SU-DHL-6 (cell line): ENCODE data around the gene NFIX.

Source experiments
- H2AFZ ChIP-seq: fragments of 200-600 bp; sonication (generic); 2 replicates; pipeline ENCODE4 v1.6.1; 2014; ENCODE audit warnings: low read depth, mild to moderate bottlenecking, moderate library complexity, mixed read lengths, antibody characterized with exemption, low read length; ENCODE audit not compliant: severe bottlenecking
- H3F3A ChIP-seq: fragments of 200-600 bp; shearing (Covaris generic); 2 replicates; pipeline ENCODE4 v1.6.0; 2016; ENCODE audit warnings: antibody characterized with exemption, mild to moderate bottlenecking; ENCODE audit not compliant: insufficient read depth
- H3K27ac ChIP-seq: fragments of 200-600 bp; sonication (generic); 2 replicates; pipeline ENCODE4 v1.5.1; 2016; ENCODE audit warnings: low read depth, mild to moderate bottlenecking, low read length, moderate library complexity, mixed read lengths
- H3K27me3 ChIP-seq: fragments of 200-600 bp; sonication (generic), shearing (Covaris generic); 2 replicates; pipeline ENCODE4 v1.6.0; 2014; ENCODE audit warnings: mild to moderate bottlenecking, low read length
- H3K36me3 ChIP-seq: fragments of 200-600 bp; sonication (generic); 2 replicates; pipeline ENCODE4 v1.6.1; 2014; ENCODE audit warnings: mild to moderate bottlenecking, low read length, mixed read lengths
- H3K4me2 ChIP-seq: fragments of 300-600, 200-600 bp; shearing (Covaris generic), sonication (generic); 2 replicates; pipeline ENCODE4 v1.6.0; 2014; ENCODE audit warnings: low read length, low read depth, mild to moderate bottlenecking; ENCODE audit not compliant: poor library complexity, severe bottlenecking
- H3K4me3 ChIP-seq: fragments of 200-600 bp; sonication (generic); 2 replicates; pipeline ENCODE4 v1.5.1; 2014; ENCODE audit warnings: antibody characterized with exemption, low read length, mild to moderate bottlenecking, mixed read lengths; ENCODE audit not compliant: insufficient read depth, poor library complexity, severe bottlenecking
- H3K79me2 ChIP-seq: fragments of 200-600 bp; sonication (generic); 2 replicates; pipeline ENCODE4 v1.6.1; 2014; ENCODE audit warnings: mild to moderate bottlenecking, low read length, moderate library complexity; ENCODE audit not compliant: insufficient read depth
- H3K9ac ChIP-seq: fragments of 200-600 bp; sonication (generic); 2 replicates; pipeline ENCODE4 v1.7.0; 2014; ENCODE audit warnings: mild to moderate bottlenecking, low read length
- H3K9me2 ChIP-seq: fragments of 200-600 bp; sonication (generic); replicated peaks from 2 replicates; pipeline ENCODE4 v1.6.1; 2014; ENCODE audit warnings: low read length; ENCODE audit not compliant: insufficient read depth
- H3K9me3 ChIP-seq: fragments of 200-600 bp; sonication (generic); 2 replicates; pipeline ENCODE4 v1.6.1; 2014; ENCODE audit warnings: low read length, mixed read lengths; ENCODE audit not compliant: insufficient read depth
- H4K20me1 ChIP-seq: fragments of 200-600 bp; sonication (generic); 2 replicates; pipeline ENCODE4 v1.6.1; 2014; ENCODE audit warnings: low read depth, mild to moderate bottlenecking, antibody characterized with exemption, low read length, moderate library complexity, mixed read lengths
- EZH2phosphoT487 ChIP-seq: fragments of 200-600 bp; sonication (generic), shearing (Covaris generic); conservative IDR thresholded peaks from 2 replicates; pipeline ENCODE4 v1.6.1; 2018; ENCODE audit warnings: mild to moderate bottlenecking, antibody characterized with exemption, low read length, moderate library complexity, mixed read lengths
- TF ChIP-seq, protein P1 (sequence below): fragments of 200-600 bp; sonication (generic); IDR thresholded peaks from one replicate; pipeline ENCODE4 v1.5.1; 2017; ENCODE audit warnings: antibody characterized with exemption, mild to moderate bottlenecking, low read length, moderate library complexity; ENCODE audit not compliant: insufficient read depth, poor library complexity, severe bottlenecking

The NFIX gene

DNA sequence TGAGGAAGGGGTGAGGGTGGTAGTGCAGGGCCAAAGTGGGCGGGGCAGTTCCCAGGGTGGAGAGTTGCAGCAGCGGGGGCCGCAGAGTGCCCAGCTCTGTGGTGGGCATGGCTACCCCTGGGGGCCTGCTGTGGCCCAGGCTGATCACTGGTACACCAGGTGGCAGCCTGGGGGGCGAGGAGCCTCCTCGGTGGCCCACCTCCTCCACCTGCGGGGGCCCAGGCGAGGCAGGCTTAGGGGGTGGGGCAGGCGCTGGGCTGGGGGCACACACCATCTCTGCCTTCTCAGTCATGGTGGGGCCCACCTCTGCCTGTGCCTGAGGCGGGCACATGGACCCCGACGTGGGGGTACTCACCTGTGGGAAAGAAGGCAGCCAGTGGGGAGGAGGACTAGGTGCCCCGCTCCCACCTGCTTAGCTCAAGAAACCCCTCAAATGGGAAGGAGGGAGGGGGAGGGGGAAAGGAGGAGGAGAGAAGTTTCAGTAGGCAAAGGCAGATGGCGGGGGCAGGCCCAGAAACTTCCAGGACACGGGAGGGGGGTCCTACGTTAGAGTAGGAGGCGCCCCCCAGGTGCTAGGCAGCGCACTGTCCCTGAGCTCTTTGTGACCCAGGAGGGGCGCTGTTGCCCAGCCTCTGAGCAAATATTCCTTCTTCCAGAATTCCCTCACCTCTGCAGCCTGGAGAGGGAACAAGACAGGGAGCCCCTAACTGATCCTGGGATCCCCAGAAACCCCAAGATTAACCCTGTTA lies 105.7 kb downstream of the NFIX start:
- Histone ChIP-seq H3K27ac (no peak overlapping the region), H4K20me1 (no peaks in the 10 kb centered on the region), H3F3A (peaks cover 42% of the 10 kb centered on the region), H3K4me2 (peak overlapping the region; percentile 65), H3K36me3 (peaks cover 13% of the 10 kb centered on the region), H3K9me3 (no peaks in the 10 kb centered on the region), H3K4me3 (peak overlapping the region; percentile 77), H3K27me3 (no peaks in the 10 kb centered on the region), H3K9me2 (no peaks in the 10 kb centered on the region), H3K79me2 (peaks cover 14% of the 10 kb centered on the region), H3K9ac (peak overlapping the region; percentile 96), H2AFZ (no peak overlapping the region)
- TF ChIP-seq, protein P1, sequence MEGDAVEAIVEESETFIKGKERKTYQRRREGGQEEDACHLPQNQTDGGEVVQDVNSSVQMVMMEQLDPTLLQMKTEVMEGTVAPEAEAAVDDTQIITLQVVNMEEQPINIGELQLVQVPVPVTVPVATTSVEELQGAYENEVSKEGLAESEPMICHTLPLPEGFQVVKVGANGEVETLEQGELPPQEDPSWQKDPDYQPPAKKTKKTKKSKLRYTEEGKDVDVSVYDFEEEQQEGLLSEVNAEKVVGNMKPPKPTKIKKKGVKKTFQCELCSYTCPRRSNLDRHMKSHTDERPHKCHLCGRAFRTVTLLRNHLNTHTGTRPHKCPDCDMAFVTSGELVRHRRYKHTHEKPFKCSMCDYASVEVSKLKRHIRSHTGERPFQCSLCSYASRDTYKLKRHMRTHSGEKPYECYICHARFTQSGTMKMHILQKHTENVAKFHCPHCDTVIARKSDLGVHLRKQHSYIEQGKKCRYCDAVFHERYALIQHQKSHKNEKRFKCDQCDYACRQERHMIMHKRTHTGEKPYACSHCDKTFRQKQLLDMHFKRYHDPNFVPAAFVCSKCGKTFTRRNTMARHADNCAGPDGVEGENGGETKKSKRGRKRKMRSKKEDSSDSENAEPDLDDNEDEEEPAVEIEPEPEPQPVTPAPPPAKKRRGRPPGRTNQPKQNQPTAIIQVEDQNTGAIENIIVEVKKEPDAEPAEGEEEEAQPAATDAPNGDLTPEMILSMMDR, result peak; percentile 43
- TF ChIP-seq EZH2phosphoT487, result no peak

DNA sequence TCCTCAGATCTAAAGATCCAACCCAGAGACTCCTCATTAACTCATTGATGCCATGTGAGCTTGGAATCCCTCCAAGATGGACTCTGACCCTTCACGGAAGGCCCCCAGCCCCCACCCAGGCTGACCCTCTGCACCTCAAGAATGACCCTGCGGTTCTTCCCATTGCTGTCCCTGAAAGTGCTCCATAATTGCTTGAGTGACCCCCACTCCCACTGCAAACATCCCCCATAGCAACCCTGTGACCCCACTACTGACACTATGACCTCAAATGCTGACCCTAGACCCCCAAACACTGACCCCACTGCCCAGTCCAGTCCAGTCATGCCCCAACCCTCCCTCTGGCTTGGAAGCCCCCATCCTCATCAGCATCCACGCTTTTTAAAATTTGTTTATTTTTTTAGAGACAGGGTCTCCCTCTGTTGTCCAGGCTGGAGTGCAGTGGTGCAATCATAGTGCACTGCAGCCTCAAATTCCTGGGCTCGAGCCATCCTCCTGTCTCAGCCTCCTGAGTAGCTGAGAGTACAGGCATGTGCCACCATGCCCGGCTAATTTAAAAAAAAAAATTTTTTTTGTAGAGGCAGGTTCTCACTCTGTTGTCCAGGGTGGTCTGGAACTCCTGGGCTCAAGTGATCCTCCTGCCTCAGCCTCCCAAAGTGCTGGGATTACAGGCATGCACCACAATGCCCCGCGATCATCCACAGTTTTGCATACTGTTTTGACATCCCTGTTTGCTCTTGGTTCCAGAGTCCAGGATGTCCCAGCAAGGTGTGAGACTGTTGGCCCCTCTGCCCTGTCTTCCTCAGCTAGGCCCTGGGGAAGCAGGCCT lies 106.5 kb downstream of the NFIX start:
- H3K9ac ChIP-seq, result peak overlapping the region; percentile 96
- H3K79me2 ChIP-seq, result peaks cover 14% of the 10 kb centered on the region

DNA sequence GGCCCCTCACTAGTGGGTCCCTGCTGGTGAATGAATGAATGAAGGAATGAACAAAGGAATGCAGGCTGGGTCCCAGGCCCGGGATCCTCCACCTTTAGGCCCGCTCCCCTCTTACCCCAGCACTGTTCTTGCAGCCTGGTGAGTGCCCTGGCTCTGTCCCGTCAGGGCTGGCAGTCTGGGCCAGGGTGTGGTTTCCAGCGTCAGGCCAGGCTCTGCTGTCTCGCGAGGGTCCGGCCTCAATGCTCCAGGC lies 107.1 kb downstream of the NFIX start:
- Histone ChIP-seq H4K20me1 (no peaks in the 10 kb centered on the region), H3F3A (peaks cover 40% of the 10 kb centered on the region), H3K27me3 (no peaks in the 10 kb centered on the region), H3K79me2 (peaks cover 14% of the 10 kb centered on the region), H3K27ac (peak overlapping the region; percentile 92), H3K9me2 (no peaks in the 10 kb centered on the region), H3K9me3 (no peaks in the 10 kb centered on the region), H3K4me2 (peak overlapping the region; percentile 65), H2AFZ (peak overlapping the region; percentile 60), H3K9ac (peak overlapping the region; percentile 96), H3K36me3 (peaks cover 13% of the 10 kb centered on the region), H3K4me3 (peak overlapping the region; percentile 77)
- TF ChIP-seq, protein P1, result no peak
- no peak for TF ChIP-seq EZH2phosphoT487

More for the DNA sequence above, 106.5 kb downstream of the NFIX start:
- Histone ChIP-seq H3F3A (peaks cover 45% of the 10 kb centered on the region), H3K27me3 (no peaks in the 10 kb centered on the region), H3K27ac (peak overlapping the region; percentile 92), H3K9me3 (no peaks in the 10 kb centered on the region), H3K36me3 (peaks cover 13% of the 10 kb centered on the region), H3K4me3 (peak overlapping the region; percentile 77), H3K4me2 (peak overlapping the region; percentile 65), H3K9me2 (no peaks in the 10 kb centered on the region), H2AFZ (no peak overlapping the region), H4K20me1 (no peaks in the 10 kb centered on the region)
- TF ChIP-seq, protein P1, result peak; percentile 18
- no peak for TF ChIP-seq EZH2phosphoT487
